PC-3 (cell line): Measurements from ENCODE around the gene RGS8. TPM values are rescaled to one million over a fixed set of nuclear protein-coding genes. Genes with fewer than 3 reads are reported as not detected.

Experiments
- ATAC-seq: fragments of 200-7000 bp; cut with Tn5 transposase; 2 replicates; pipeline ENCODE4 v1.9.1; 2020; ENCODE audit warnings: mild to moderate bottlenecking, moderate library complexity
- BruUV-seq: library from RNA; stranded (reverse); fragments of 400-500 nt; replicated peaks from 2 replicates; lab custom pipeline; 2021; lab: Mats Ljungman, UMichigan
- CTCF ChIA-PET: fragments of 300-600 bp; sonication (Branson Sonifier 250); formaldehyde crosslinking; loops from one replicate; lab custom pipeline; 2022; ENCODE audit warnings: antibody characterized with exemption; lab: Charles Lee
- POLR2A ChIA-PET: fragments of 300-600 bp; sonication (Branson Sonifier 250); formaldehyde crosslinking; loops from one replicate; lab custom pipeline; 2022; ENCODE audit warnings: antibody characterized with exemption; ENCODE audit not compliant: unreplicated experiment; lab: Charles Lee
- DNase-seq: peaks from one replicate; pipeline ENCODE4 v3.0.0-alpha.2; 2015
- H2AFZ ChIP-seq: fragments of 300-600 bp; sonication (generic); 2 replicates; pipeline ENCODE4 v1.6.0; 2016; ENCODE audit warnings: antibody characterized with exemption, low read length
- H3F3A ChIP-seq: fragments of 300-600 bp; sonication (generic); one replicate; pipeline ENCODE4 v1.6.0; 2017; ENCODE audit warnings: antibody characterized with exemption, low read length, control low read depth, mild to moderate bottlenecking; ENCODE audit not compliant: unreplicated experiment
- H3K27ac ChIP-seq: fragments of 300-600 bp; sonication (generic); 2 replicates; pipeline ENCODE4 v1.5.1; 2016; ENCODE audit warnings: mild to moderate bottlenecking, low read length
- H3K27me3 ChIP-seq: fragments of 300-600 bp; sonication (generic); 2 replicates; pipeline ENCODE4 v1.6.1; 2016; ENCODE audit warnings: low read length, mixed read lengths
- H3K36me3 ChIP-seq: fragments of 300-600 bp; sonication (generic); 2 replicates; pipeline ENCODE4 v1.6.1; 2016; ENCODE audit warnings: low read depth, mixed run types, low read length, mixed read lengths
- H3K4me1 ChIP-seq: fragments of 300-600 bp; sonication (generic); 2 replicates; pipeline ENCODE4 v1.5.1; 2016; ENCODE audit warnings: low read length; ENCODE audit not compliant: insufficient read depth
- H3K4me2 ChIP-seq: fragments of 300-600 bp; sonication (generic); 2 replicates; pipeline ENCODE4 v1.6.0; 2016; ENCODE audit warnings: low read length
- H3K4me3 ChIP-seq: fragments of 300-600 bp; sonication (generic); 2 replicates; pipeline ENCODE4 v1.5.1; 2016; ENCODE audit warnings: mild to moderate bottlenecking, low read length, mixed read lengths
- H3K79me2 ChIP-seq: fragments of 300-600 bp; sonication (generic); 2 replicates; pipeline ENCODE4 v1.6.1; 2017; ENCODE audit warnings: low read length, mixed read lengths
- H3K9ac ChIP-seq: fragments of 300-600 bp; sonication (generic); 2 replicates; pipeline ENCODE4 v1.6.0; 2016; ENCODE audit warnings: mild to moderate bottlenecking, low read length
- H3K9me2 ChIP-seq: fragments of 300-600 bp; sonication (generic); replicated peaks from 2 replicates; pipeline ENCODE4 v1.6.1; 2016; ENCODE audit warnings: mixed run types, low read length, mixed read lengths
- H3K9me3 ChIP-seq: fragments of 300-600 bp; sonication (generic); 2 replicates; pipeline ENCODE4 v1.6.1; 2016; ENCODE audit warnings: low read length, mixed read lengths
- H4K20me1 ChIP-seq: fragments of 300-600 bp; sonication (generic); 2 replicates; pipeline ENCODE4 v1.6.1; 2016; ENCODE audit warnings: low read length, mixed read lengths
- CTCF ChIP-seq: fragments of 300-600 bp; sonication (generic); conservative IDR thresholded peaks from 2 replicates; pipeline ENCODE4 v1.5.1; 2017; ENCODE audit warnings: antibody characterized with exemption, low read depth, mild to moderate bottlenecking, low read length
- EZH2 ChIP-seq: fragments of 300-600 bp; sonication (generic); IDR thresholded peaks from one replicate; pipeline ENCODE4 v1.6.1; 2017; ENCODE audit warnings: antibody characterized with exemption, mild to moderate bottlenecking, low read length; ENCODE audit not compliant: unreplicated experiment
- EZH2phosphoT487 ChIP-seq: fragments of 300-600 bp; sonication (generic); IDR thresholded peaks from 2 replicates; pipeline ENCODE4 v1.6.1; 2018; ENCODE audit warnings: mild to moderate bottlenecking, antibody characterized with exemption, low read length, borderline replicate concordance
- intact Hi-C: fragments of 100-400 bp; cut with micrococcal nuclease; formaldehyde crosslinking; loops from 2 replicates; pipeline ENCODE4 v1.9.0; 2023
- total RNA-seq: library from RNA; depleted of rRNA; stranded (reverse); fragments of >200 nt; gene quantifications from 2 replicates; pipeline ENCODE4 v1.2.3, GENCODE V29; 2014

Gene RGS8
- total RNA-seq, 1 experiment from 2014 or later: not detected

GRCh38 chr1:182709225-182709764, 24.9 kb upstream of the RGS8 start:
- Histone ChIP-seq H3K27ac (no peak overlapping the region), H3K4me1 (peaks cover 7% of the 10 kb centered on the region; the same call in 1 of the 2 replicates), H3K4me2 (no peak overlapping the region), H3K36me3 (no peaks in the 10 kb centered on the region), H2AFZ (no peak overlapping the region), H3K79me2 (no peaks in the 10 kb centered on the region), H3K9me3 (no peaks in the 10 kb centered on the region), H3K9ac (no peak overlapping the region), H3F3A (no peaks in the 10 kb centered on the region), H3K9me2 (no peaks in the 10 kb centered on the region), H4K20me1 (no peaks in the 10 kb centered on the region), H3K27me3 (no peaks in the 10 kb centered on the region), H3K4me3 (no peak overlapping the region)
- ChIA-PET CTCF (no interaction called here), POLR2A (no interaction called here)
- ATAC-seq (no peak), DNase-seq (no peak)
- intact Hi-C loops: no loop called here
- BruUV-seq: no TSS peak
- TF ChIP-seq EZH2 (no peak), EZH2phosphoT487 (no peak), CTCF (no peak)

- Histone ChIP-seq H3K4me3 (no peak overlapping the region), H3K4me1 (peaks cover 7% of the 10 kb centered on the region; the same call in 1 of the 2 replicates), H3K79me2 (no peaks in the 10 kb centered on the region), H2AFZ (no peak overlapping the region), H3F3A (no peaks in the 10 kb centered on the region), H3K9me3 (no peaks in the 10 kb centered on the region), H3K27ac (no peak overlapping the region), H3K4me2 (no peak overlapping the region), H4K20me1 (no peaks in the 10 kb centered on the region), H3K9me2 (no peaks in the 10 kb centered on the region), H3K9ac (no peak overlapping the region), H3K36me3 (no peaks in the 10 kb centered on the region), H3K27me3 (no peaks in the 10 kb centered on the region)
- intact Hi-C loops: no loop called here
- ChIA-PET CTCF (no interaction called here), POLR2A (no interaction called here)
- no peak for ATAC-seq
- TF ChIP-seq EZH2phosphoT487 (no peak), EZH2 (no peak), CTCF (no peak)
- no peak for DNase-seq
- no TSS peak for BruUV-seq
These were observed 22.7 kb upstream of the RGS8 start for GRCh38 chr1:182707122-182707521.

- intact Hi-C loops: no loop called here
- Histone ChIP-seq H3K27me3 (no peaks in the 10 kb centered on the region), H2AFZ (no peak overlapping the region), H3K4me2 (no peak overlapping the region), H3K4me3 (no peak overlapping the region), H3F3A (no peaks in the 10 kb centered on the region), H3K9ac (no peak overlapping the region), H4K20me1 (no peaks in the 10 kb centered on the region), H3K9me3 (no peaks in the 10 kb centered on the region), H3K27ac (no peak overlapping the region), H3K9me2 (no peaks in the 10 kb centered on the region), H3K79me2 (no peaks in the 10 kb centered on the region), H3K4me1 (no peaks in the 10 kb centered on the region), H3K36me3 (no peaks in the 10 kb centered on the region)
- TF ChIP-seq CTCF: no peak
- TF ChIP-seq EZH2phosphoT487: no peak
- no peak for TF ChIP-seq EZH2
- DNase-seq (no peak), ATAC-seq (no peak)
- ChIA-PET CTCF (no interaction called here), POLR2A (no interaction called here)
- BruUV-seq: no TSS peak
These were observed 20.3 kb upstream of the RGS8 start for GRCh38 chr1:182704677-182705076.
